Hippocampal formation (tissue), 2 donors: ENCODE measurements around the gene FCHSD2.

ENCODE experiments used
- DNase-seq, 2 donors: peaks; one replicate each; lab custom pipeline; 2025; lab: John Stamatoyannopoulos, UW

Gene FCHSD2

GRCh38 chr11:72970557-72971118 is 171.5 kb downstream of the FCHSD2 start:
- no peak for DNase-seq

DNA sequence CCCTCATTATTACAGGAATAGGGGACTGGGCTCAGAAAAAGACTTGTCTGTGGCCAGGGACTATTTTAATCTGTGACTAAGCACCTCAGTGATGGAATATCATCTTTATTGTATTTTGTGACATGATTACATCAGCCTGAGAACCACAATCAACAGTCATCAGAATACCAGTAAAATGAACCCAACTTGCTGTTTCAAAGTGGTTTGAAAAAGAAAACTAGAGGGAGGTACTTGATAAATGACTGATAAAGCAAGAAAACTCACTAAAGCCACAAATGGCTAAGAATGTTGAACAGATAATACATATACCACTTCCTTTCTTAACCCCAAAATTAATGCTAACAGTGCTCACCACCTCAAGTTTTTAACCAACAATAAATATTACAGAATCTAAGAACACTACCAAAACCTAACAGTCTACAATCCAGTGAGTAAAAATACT is 172.2 kb downstream of the FCHSD2 start:
- no peak for DNase-seq

DNA sequence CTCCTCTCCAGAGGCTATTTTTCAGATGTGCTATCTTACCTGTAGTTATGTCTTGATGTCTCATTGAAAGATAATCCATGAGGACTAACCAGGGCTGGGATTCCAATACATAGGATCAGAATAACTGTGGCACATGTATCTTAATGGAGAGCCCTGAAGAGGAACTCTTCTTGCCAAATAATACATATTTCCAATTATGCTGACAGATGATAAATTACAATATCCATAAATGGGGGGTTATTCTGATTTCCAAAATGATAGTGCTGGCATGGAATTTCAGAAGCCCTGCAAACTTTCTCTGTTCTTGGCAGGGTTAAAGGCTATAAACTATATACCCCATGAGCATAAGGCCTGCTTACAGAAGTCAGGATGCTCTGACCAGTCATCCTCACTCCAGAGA is 173.7 kb downstream of the FCHSD2 start:
- no peak for DNase-seq

- DNase-seq, result no peak
Observed at GRCh38 chr11:72965672-72966071, 176.4 kb downstream of the FCHSD2 start.

GRCh38 chr11:72962717-72963116 is 179.4 kb downstream of the FCHSD2 start:
- DNase-seq, result no peak

GRCh38 chr11:72962084-72962483 is 180.0 kb downstream of the FCHSD2 start:
- DNase-seq, result no peak

DNA sequence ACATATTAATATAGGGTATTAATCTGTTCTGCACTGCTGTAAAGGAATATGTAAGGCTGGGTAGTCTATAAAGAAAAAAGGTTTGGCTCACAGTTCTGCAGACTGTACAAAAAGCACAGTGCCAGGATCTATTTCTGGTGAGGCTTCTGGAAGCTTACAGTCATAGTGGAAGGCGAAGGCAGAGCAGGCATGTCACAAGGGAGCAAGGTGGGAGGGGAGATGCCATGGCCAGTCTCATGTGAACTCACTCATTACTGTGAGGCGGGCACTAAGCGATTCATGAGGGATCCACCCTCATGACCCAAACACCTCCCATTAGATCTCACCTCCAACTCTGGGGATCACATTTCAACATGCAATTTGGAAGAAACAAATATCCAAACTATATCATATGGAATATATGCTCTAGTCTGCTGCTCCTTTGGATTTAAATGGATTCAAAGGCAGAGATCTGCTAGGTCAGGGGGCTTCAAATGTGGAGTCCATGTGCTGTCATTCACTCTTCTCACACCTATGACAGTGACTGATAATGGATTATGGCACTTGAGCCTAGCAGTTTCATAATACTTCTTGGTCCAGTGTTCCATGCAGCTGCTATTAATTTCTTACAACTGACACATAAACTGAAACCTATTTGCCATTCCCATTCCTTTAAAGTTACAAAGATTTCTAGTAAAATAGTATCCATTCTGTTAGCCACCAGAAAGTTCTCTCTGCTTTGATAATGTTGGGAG is 182.0 kb downstream of the FCHSD2 start:
- DNase-seq, result no peak

DNA sequence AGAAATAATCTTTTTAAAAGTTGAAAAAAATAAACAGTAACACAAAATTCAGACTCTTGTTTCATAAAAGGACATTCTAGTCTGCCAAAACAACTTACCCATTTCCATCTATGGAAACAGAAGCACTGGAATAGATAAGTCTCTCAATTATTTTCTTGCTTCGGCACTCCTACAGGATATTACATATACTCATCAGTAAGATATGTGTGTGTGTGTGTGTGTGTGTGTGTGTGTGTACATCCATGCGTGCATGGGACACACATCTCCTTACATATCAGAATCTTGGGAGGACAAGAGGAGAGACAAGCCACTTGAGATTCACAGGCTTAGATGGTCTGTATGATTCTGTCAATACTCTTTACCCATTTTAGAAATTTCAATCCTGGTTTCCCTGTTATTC is 183.3 kb downstream of the FCHSD2 start:
- no peak for DNase-seq

GRCh38 chr11:72955466-72955865 is 186.7 kb downstream of the FCHSD2 start:
- no peak for DNase-seq

- DNase-seq, result no peak
Observed at GRCh38 chr11:72954860-72955259, 187.3 kb downstream of the FCHSD2 start.

- no peak for DNase-seq
Observed at GRCh38 chr11:72953637-72954036, 188.5 kb downstream of the FCHSD2 start.

GRCh38 chr11:72951888-72952287 is 190.2 kb downstream of the FCHSD2 start:
- DNase-seq, result no peak

DNA sequence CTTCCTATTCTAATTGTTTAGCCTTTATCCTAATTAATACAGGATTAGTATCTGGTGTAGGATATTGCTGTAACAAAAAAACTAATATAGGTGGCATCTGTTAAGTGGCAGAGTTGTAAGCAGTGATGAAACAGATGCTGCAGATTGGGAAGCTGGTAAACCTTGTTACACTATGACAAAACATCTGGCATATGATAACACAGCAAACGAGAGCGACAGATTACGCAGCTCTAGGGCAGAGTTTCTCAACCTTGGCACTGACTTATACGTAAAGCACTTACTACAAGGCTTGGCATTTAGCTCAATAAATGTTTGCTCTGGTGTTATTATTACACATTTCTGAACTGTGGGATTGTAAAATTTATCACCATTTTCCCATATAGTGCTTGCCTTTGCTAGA is 190.9 kb downstream of the FCHSD2 start:
- no peak for DNase-seq

DNA sequence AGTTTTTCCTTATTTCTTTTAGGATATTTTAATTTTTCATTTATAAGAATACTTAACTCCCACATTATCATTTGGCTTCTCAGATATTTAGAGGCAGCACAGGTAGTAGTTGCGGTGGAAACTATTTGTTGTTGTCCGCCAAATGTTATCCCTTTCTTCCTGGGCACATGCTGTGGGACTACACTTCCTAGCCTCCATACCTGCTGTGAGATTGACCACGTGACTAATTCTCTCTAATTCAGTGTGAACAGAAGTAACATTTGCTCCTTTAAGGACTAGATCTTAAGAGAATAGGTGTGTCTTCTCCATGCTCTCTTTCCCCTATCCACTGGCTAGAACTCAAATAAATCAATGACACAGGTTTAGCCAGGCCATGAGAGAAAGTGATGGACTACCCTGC is 191.4 kb downstream of the FCHSD2 start:
- DNase-seq, result no peak

DNA sequence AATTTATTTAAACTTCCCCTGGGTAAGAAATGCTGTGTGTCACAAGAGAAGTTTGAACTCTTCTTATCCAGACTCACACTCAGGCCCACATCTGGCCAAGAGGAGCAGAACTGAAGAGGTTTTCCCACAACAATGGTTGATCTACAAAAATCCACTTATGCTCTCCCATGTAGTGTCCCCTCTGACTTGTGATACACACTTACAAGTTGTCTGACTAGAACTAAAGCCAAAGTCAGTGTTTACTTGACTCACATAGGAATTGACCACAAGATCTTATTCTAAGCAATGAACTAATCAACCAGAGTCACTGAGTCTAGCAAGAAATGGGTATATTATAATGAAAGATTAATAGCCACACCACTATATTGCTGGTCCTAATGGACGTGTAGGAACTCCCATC is 194.9 kb downstream of the FCHSD2 start:
- no peak for DNase-seq

- DNase-seq, result no peak
Observed at GRCh38 chr11:72943664-72944063, 198.5 kb downstream of the FCHSD2 start.

- no peak for DNase-seq
Observed at GRCh38 chr11:72940417-72940816, 201.7 kb downstream of the FCHSD2 start.

GRCh38 chr11:72939031-72939430 is 203.1 kb downstream of the FCHSD2 start:
- DNase-seq, result no peak

DNA sequence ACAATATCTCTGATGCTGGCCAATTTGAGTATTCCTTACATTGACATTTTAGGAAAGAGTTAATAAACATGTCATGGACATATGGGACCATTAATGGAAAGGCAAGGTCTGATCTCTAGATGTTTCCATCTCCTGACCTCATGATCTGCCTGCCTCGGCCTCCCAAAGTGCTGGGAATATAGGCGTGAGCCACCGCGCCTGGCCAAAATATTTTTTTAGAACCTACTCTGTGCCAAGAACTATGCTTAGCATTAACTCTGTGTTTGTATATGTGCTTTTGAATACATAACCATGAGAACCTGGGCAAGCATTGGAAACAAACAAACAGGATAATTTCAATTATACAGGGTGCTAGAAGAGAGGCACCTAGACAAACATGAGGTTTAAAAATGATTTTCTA is 204.7 kb downstream of the FCHSD2 start:
- DNase-seq, result no peak

DNA sequence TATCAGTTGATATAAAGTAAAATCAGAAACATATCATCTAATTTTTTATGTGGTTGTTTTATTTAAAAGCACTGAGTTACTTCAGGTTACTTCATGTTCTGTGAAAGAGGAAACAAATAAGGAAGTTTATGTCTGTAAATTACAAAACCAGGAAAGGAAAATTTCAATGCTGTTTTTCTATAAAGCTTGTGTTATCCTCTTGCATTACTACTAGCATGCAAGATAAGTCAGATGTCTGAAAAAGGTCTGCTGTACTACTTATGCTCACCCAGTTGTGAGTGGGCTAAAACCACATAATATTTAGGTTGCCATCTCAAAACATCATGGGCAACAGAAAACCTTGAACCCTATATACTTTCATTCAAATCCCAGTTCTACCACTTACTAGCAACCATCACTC is 206.4 kb downstream of the FCHSD2 start:
- DNase-seq, result no peak

GRCh38 chr11:72932132-72932570 is 210.0 kb downstream of the FCHSD2 start:
- DNase-seq, result no peak

GRCh38 chr11:72930008-72930407 is 212.1 kb downstream of the FCHSD2 start:
- no peak for DNase-seq

- no peak for DNase-seq
Observed at GRCh38 chr11:72929256-72929655, 212.9 kb downstream of the FCHSD2 start.

DNA sequence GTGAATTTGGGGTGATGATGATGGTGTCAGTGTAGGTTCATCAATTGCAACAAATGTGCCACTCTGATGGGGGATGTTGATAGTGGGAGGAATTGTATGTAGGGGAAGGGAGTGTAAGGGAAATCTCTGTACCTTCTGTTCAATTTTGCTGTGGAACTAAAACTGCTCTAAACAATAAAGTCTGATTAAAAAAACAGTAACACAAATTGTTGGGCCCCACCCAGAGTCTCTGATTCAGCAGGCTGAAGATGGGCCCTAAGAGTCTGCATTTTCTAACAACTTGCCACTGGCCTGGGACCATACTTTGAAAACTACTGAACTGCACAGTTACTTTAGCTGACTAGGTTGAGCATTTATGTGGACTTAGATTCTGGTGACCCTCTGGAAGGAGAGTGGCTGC is 214.7 kb downstream of the FCHSD2 start:
- DNase-seq, result no peak
